SK-N-SH (cell line): ENCODE results near the gene DTNBP1.

Experiments
- CHD2 ChIP-seq: fragments of 150-350 bp; IDR thresholded peaks from 2 replicates; pipeline ENCODE4 v1.6.1; 2018; ENCODE audit warnings: low read length; ENCODE audit not compliant: partially characterized antibody
- FOXJ3 ChIP-seq: sonication (generic); formaldehyde crosslinking; IDR thresholded peaks from 2 replicates; pipeline ENCODE4 v1.5.1; 2020; ENCODE audit warnings: mild to moderate bottlenecking, missing genetic modification reagents
- POLR2AphosphoS5 ChIP-seq: IDR thresholded peaks from 2 replicates; pipeline ENCODE4 v1.6.1; 2012; ENCODE audit warnings: low read depth, low read length
- RAD21 ChIP-seq: IDR thresholded peaks from 2 replicates; pipeline ENCODE4 v1.6.1; 2012; ENCODE audit warnings: mild to moderate bottlenecking, low read length
- RCOR1 ChIP-seq: fragments of 150-350 bp; IDR thresholded peaks from 2 replicates; pipeline ENCODE4 v1.6.1; 2017; ENCODE audit warnings: antibody characterized with exemption, low read length
- SMC3 ChIP-seq: IDR thresholded peaks from 2 replicates; pipeline ENCODE4 v1.6.1; 2012; ENCODE audit warnings: low read depth, low read length, improper control_type of control experiment
- ZBTB33 ChIP-seq: IDR thresholded peaks from 2 replicates; pipeline ENCODE4 v1.4.0; 2012; ENCODE audit warnings: low read depth, borderline replicate concordance
- TF ChIP-seq, protein P1 (sequence below): IDR thresholded peaks from 2 replicates; pipeline ENCODE4 v1.4.0; 2012; ENCODE audit warnings: low read depth
- TF ChIP-seq, protein P2 (sequence below): fragments of 200-600 bp; sonication (generic); IDR thresholded peaks from 2 replicates; pipeline ENCODE4 v1.6.1; 2017; ENCODE audit warnings: antibody characterized with exemption, mild to moderate bottlenecking, moderate library complexity

GRCh38 chr6:15643542-15643941 lies 19.3 kb downstream of the DTNBP1 start:
- TF ChIP-seq, protein P1, sequence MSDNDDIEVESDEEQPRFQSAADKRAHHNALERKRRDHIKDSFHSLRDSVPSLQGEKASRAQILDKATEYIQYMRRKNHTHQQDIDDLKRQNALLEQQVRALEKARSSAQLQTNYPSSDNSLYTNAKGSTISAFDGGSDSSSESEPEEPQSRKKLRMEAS, result no peak
- no peak for TF ChIP-seq ZBTB33
- TF ChIP-seq, protein P2, sequence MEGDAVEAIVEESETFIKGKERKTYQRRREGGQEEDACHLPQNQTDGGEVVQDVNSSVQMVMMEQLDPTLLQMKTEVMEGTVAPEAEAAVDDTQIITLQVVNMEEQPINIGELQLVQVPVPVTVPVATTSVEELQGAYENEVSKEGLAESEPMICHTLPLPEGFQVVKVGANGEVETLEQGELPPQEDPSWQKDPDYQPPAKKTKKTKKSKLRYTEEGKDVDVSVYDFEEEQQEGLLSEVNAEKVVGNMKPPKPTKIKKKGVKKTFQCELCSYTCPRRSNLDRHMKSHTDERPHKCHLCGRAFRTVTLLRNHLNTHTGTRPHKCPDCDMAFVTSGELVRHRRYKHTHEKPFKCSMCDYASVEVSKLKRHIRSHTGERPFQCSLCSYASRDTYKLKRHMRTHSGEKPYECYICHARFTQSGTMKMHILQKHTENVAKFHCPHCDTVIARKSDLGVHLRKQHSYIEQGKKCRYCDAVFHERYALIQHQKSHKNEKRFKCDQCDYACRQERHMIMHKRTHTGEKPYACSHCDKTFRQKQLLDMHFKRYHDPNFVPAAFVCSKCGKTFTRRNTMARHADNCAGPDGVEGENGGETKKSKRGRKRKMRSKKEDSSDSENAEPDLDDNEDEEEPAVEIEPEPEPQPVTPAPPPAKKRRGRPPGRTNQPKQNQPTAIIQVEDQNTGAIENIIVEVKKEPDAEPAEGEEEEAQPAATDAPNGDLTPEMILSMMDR, result no peak
- no peak for TF ChIP-seq RAD21
- no peak for TF ChIP-seq CHD2
- TF ChIP-seq SMC3, result no peak
- no peak for TF ChIP-seq POLR2AphosphoS5
- TF ChIP-seq RCOR1, result no peak
- no peak for TF ChIP-seq FOXJ3 (CRISPR knock-in tag)
